Measurements from ENCODE around the gene REM2. TPM values are rescaled to one million over a fixed set of nuclear protein-coding genes. Genes with fewer than 3 reads are reported as not detected.

The REM2 gene
- total RNA-seq, 1 donor from 2014 or later, result 0.83 TPM

- peak overlapping the region; percentile 97 for H3K27ac ChIP-seq
- intact Hi-C loops (cut with DNase I), result no loop called here
- ATAC-seq, result no peak
- no peak for TF ChIP-seq CTCF (IDR thresholded peaks at IDR 0.05)
- H3K36me3 ChIP-seq, result peaks cover 28% of the 10 kb centered on the region
- no peaks in the 10 kb centered on the region for H3K9me3 ChIP-seq
- peak overlapping the region; percentile 87 for H3K4me3 ChIP-seq
- H3K4me1 ChIP-seq, result peaks cover 29% of the 10 kb centered on the region
- no peaks in the 10 kb centered on the region for H3K27me3 ChIP-seq (ENCODE audit: low read depth)
- no peak for DNase-seq
Observed at GRCh38 chr14:22870811-22871223, 12.2 kb upstream of the REM2 start.

GRCh38 chr14:22871224-22872032, 11.6 kb upstream of the REM2 start, which contains the start of gene LRP10:
Gene LRP10 (plus strand): TSS chr14:22871740. CDS start chr14:22872304, 564 bp downstream.
- peaks cover 34% of the 10 kb centered on the region for H3K36me3 ChIP-seq

GRCh38 chr14:22872033-22872832, 10.8 kb upstream of the REM2 start:
- peak overlapping the region; percentile 97 for H3K27ac ChIP-seq
- peak overlapping the region; percentile 87 for H3K4me3 ChIP-seq
- no peaks in the 10 kb centered on the region for H3K27me3 ChIP-seq (ENCODE audit: low read depth)
- DNase-seq, result peak; percentile 85
- ATAC-seq, result peak; percentile 81 to 86
- H3K4me1 ChIP-seq, result peaks cover 29% of the 10 kb centered on the region
- no peaks in the 10 kb centered on the region for H3K9me3 ChIP-seq
- intact Hi-C loops (cut with DNase I), result no loop called here
- H3K36me3 ChIP-seq, result peaks cover 42% of the 10 kb centered on the region
- TF ChIP-seq CTCF (IDR thresholded peaks at IDR 0.05), result peak; percentile 85

More at GRCh38 chr14:22871224-22872032, 11.6 kb upstream of the REM2 start, which contains the start of gene LRP10:
- Histone ChIP-seq H3K4me3 (peak within 1 kb of the TSS; percentile 87), H3K4me1 (peaks cover 29% of the 10 kb centered on the region), H3K9me3 (no peaks in the 10 kb centered on the region), H3K27ac (peak within 1 kb of the TSS; percentile 97), H3K27me3 (ENCODE audit: low read depth) (no peaks in the 10 kb centered on the region)
- peak; percentile 97 for ATAC-seq
- intact Hi-C loops (cut with DNase I), result no loop called here
- TF ChIP-seq CTCF (IDR thresholded peaks at IDR 0.05), result peak; percentile 7
- DNase-seq, result peak; percentile 96

GRCh38 chr14:22872833-22873520, 10.0 kb upstream of the REM2 start:
- ATAC-seq (no peak), DNase-seq (peak; percentile 40)
- no peak for TF ChIP-seq CTCF (IDR thresholded peaks at IDR 0.05)
- H3K4me3 ChIP-seq, result peak overlapping the region; percentile 87
- H3K36me3 ChIP-seq, result peaks cover 50% of the 10 kb centered on the region
- H3K27me3 ChIP-seq (ENCODE audit: low read depth), result no peaks in the 10 kb centered on the region
- intact Hi-C loops (cut with DNase I), result no loop called here
- H3K4me1 ChIP-seq, result peaks cover 29% of the 10 kb centered on the region
- peak overlapping the region; percentile 97 for H3K27ac ChIP-seq
- no peaks in the 10 kb centered on the region for H3K9me3 ChIP-seq
